Nephron progenitor cell (in vitro differentiated cells): ENCODE results near the gene GRID2.

Experiments
- DNase-seq: peaks from one replicate; pipeline ENCODE4 v3.0.0; 2021
- H3K27ac Mint-ChIP-seq: 2 replicates; pipeline ENCODE4 v1.8.0; 2021; ENCODE audit warnings: mild to moderate bottlenecking, moderate library complexity, mixed read lengths
- H3K27me3 Mint-ChIP-seq: 2 replicates; pipeline ENCODE4 v1.8.0; 2021; ENCODE audit warnings: mild to moderate bottlenecking, low read depth, mixed read lengths; ENCODE audit not compliant: poor library complexity
- H3K36me3 Mint-ChIP-seq: 2 replicates; pipeline ENCODE4 v1.8.0; 2021; ENCODE audit warnings: low read depth, mixed read lengths
- H3K4me1 Mint-ChIP-seq: 2 replicates; pipeline ENCODE4 v1.8.0; 2021; ENCODE audit warnings: mixed read lengths
- H3K4me3 Mint-ChIP-seq: 2 replicates; pipeline ENCODE4 v1.8.0; 2021; ENCODE audit warnings: mild to moderate bottlenecking, moderate library complexity, mixed read lengths
- H3K9me3 Mint-ChIP-seq: 2 replicates; pipeline ENCODE4 v1.8.0; 2021; ENCODE audit warnings: mild to moderate bottlenecking, moderate library complexity, mixed read lengths
- TF ChIP-seq, protein P1 (sequence below): fragments of 200-600 bp; sonication (generic); IDR thresholded peaks from 2 replicates; pipeline ENCODE4 v1.5.0; 2021; ENCODE audit warnings: antibody characterized with exemption

Gene GRID2

GRCh38 chr4:93814722-93815121 lies 1511.0 kb downstream of the GRID2 start:
- no peak overlapping the region for H3K4me3 Mint-ChIP-seq
- no peak for DNase-seq
- peaks cover 17% of the 10 kb centered on the region for H3K27me3 Mint-ChIP-seq
- no peaks in the 10 kb centered on the region for H3K4me1 Mint-ChIP-seq
- H3K36me3 Mint-ChIP-seq = no peaks in the 10 kb centered on the region
- TF ChIP-seq, protein P1, sequence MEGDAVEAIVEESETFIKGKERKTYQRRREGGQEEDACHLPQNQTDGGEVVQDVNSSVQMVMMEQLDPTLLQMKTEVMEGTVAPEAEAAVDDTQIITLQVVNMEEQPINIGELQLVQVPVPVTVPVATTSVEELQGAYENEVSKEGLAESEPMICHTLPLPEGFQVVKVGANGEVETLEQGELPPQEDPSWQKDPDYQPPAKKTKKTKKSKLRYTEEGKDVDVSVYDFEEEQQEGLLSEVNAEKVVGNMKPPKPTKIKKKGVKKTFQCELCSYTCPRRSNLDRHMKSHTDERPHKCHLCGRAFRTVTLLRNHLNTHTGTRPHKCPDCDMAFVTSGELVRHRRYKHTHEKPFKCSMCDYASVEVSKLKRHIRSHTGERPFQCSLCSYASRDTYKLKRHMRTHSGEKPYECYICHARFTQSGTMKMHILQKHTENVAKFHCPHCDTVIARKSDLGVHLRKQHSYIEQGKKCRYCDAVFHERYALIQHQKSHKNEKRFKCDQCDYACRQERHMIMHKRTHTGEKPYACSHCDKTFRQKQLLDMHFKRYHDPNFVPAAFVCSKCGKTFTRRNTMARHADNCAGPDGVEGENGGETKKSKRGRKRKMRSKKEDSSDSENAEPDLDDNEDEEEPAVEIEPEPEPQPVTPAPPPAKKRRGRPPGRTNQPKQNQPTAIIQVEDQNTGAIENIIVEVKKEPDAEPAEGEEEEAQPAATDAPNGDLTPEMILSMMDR = no peak
- no peak overlapping the region for H3K27ac Mint-ChIP-seq
- H3K9me3 Mint-ChIP-seq = no peaks in the 10 kb centered on the region
